Natural killer cell (primary cell): ENCODE data around the gene GNAI3. TPM values are rescaled to one million over a fixed set of nuclear protein-coding genes. Genes with fewer than 3 reads are reported as not detected.

Experiments
- ATAC-seq, 3 donors: fragments of 150-1000 bp in 2 of 3; fragments of 200-7000 bp in 1 of 3; cut with Tn5 transposase; 1 replicate in 1 of 3; 2 replicates in 2 of 3; pipeline ENCODE4 v1.10.0; 2021; ENCODE audit warnings: mild to moderate bottlenecking in 2 of 3, moderate library complexity in 2 of 3
- DNase-seq, 2 donors: peaks; one replicate each; pipeline versions ENCODE4 v3.0.0 to v3.0.0-alpha.2; 2013 to 2021; ENCODE audit warnings: mixed read lengths in 1 of 2
- H3K27ac ChIP-seq: one replicate; pipeline ENCODE4 v1.5.1; 2013; ENCODE audit warnings: mild to moderate bottlenecking, low read length
- H3K27me3 ChIP-seq: one replicate; pipeline ENCODE4 v1.6.1; 2013; ENCODE audit warnings: low read length; ENCODE audit not compliant: control insufficient read depth, insufficient read depth
- H3K36me3 ChIP-seq: one replicate; pipeline ENCODE4 v1.6.1; 2013; ENCODE audit warnings: low read length; ENCODE audit not compliant: control insufficient read depth, insufficient read depth
- H3K4me1 ChIP-seq: one replicate; pipeline ENCODE4 v1.6.1; 2013; ENCODE audit warnings: low read length; ENCODE audit not compliant: control insufficient read depth, insufficient read depth
- H3K4me3 ChIP-seq: one replicate; pipeline ENCODE4 v1.5.1; 2013; ENCODE audit warnings: low read length
- H3K9me3 ChIP-seq: one replicate; pipeline ENCODE4 v1.6.1; 2013; ENCODE audit warnings: low read length; ENCODE audit not compliant: control insufficient read depth, insufficient read depth
- H3K27ac Mint-ChIP-seq, 2 donors: one replicate each; pipeline ENCODE4 v1.8.0; 2022; ENCODE audit warnings: mild to moderate bottlenecking in 2 of 2, mixed read lengths in 2 of 2, moderate library complexity in 1 of 2
- H3K27me3 Mint-ChIP-seq, 2 donors: one replicate each; pipeline ENCODE4 v1.8.0; 2022; ENCODE audit warnings: low read depth in 2 of 2, mixed read lengths in 2 of 2
- H3K36me3 Mint-ChIP-seq: one replicate; pipeline ENCODE4 v1.8.0; 2022; ENCODE audit warnings: mixed read lengths
- H3K4me1 Mint-ChIP-seq, 2 donors: one replicate each; pipeline ENCODE4 v1.8.0; 2022; ENCODE audit warnings: mixed read lengths in 2 of 2
- H3K4me3 Mint-ChIP-seq: one replicate; pipeline ENCODE4 v1.8.0; 2022; ENCODE audit warnings: mild to moderate bottlenecking, moderate library complexity, mixed read lengths
- H3K9me3 Mint-ChIP-seq, 2 donors: one replicate each; pipeline ENCODE4 v1.8.0; 2022; ENCODE audit warnings: mixed read lengths in 2 of 2
- CTCF ChIP-seq: fragments of 200-600 bp; IDR thresholded peaks from one replicate; pipeline ENCODE4 v1.8.0; 2022; ENCODE audit warnings: antibody characterized with exemption
- WGBS: methylation state at CpG from one replicate; pipeline ENCODE4 v1.1.7; 2013; ENCODE audit warnings: missing lambda C conversion rate; ENCODE audit not compliant: insufficient coverage; 5-methylcytosine and 5-hydroxymethylcytosine counted together
- intact Hi-C: fragments of 100-400 bp; cut with micrococcal nuclease; formaldehyde crosslinking; loops from one replicate; pipeline ENCODE4 v1.14.2; 2022
- total RNA-seq, 4 donors: library from RNA; stranded (reverse); fragments of 120-200 nt in 1 of 4; gene quantifications; one replicate each; pipeline versions ENCODE4 v1.2.3 to v1.2.4, GENCODE V29; 2013 to 2022

The GNAI3 gene
- total RNA-seq, 3 donors from 2014 or later (not counting 1 experiment from before 2014, with no cell fraction given) = 6.1 to 7.6 (median 6.9) TPM

- TF ChIP-seq CTCF = no peak
- Histone ChIP-seq H3K4me3 (no peak overlapping the region), H3K4me1 (peaks cover 6% of the 10 kb centered on the region), H3K36me3 (no peaks in the 10 kb centered on the region), H3K27ac (no peak overlapping the region), H3K27me3 (no peaks in the 10 kb centered on the region), H3K9me3 (no peaks in the 10 kb centered on the region)
- intact Hi-C loops = no loop called here
- no peak overlapping the region for H3K4me3 Mint-ChIP-seq
- 81% methylated on average over 14 of the region's 14 CpGs for WGBS
- DNase-seq (no peak), ATAC-seq (no peak)
- peaks cover 8 to 9% of the 10 kb centered on the region in 2 donors for H3K27me3 Mint-ChIP-seq
- no peaks in the 10 kb centered on the region for H3K9me3 Mint-ChIP-seq
- H3K27ac Mint-ChIP-seq = no peak overlapping the region
- peaks cover 2 to 9% of the 10 kb centered on the region in 2 donors for H3K4me1 Mint-ChIP-seq
- H3K36me3 Mint-ChIP-seq = no peaks in the 10 kb centered on the region
Measured at GRCh38 chr1:109527098-109527811, 21.2 kb upstream of the GNAI3 start.

GRCh38 chr1:109527846-109528695 lies 20.3 kb upstream of the GNAI3 start:
- Histone ChIP-seq H3K36me3 (no peaks in the 10 kb centered on the region), H3K9me3 (no peaks in the 10 kb centered on the region), H3K4me1 (peaks cover 14% of the 10 kb centered on the region), H3K27ac (no peak overlapping the region), H3K4me3 (no peak overlapping the region), H3K27me3 (no peaks in the 10 kb centered on the region)
- Mint-ChIP-seq H3K27ac (no peak overlapping the region), H3K4me1 (peaks cover 7 to 16% of the 10 kb centered on the region in 2 donors), H3K9me3 (no peaks in the 10 kb centered on the region), H3K27me3 (peaks cover 1 to 4% of the 10 kb centered on the region in 2 donors), H3K36me3 (no peaks in the 10 kb centered on the region), H3K4me3 (no peak overlapping the region)
- no peak for DNase-seq
- no peak for TF ChIP-seq CTCF
- WGBS = 86% methylated on average over 9 of the region's 9 CpGs
- intact Hi-C loops = no loop called here
- no peak for ATAC-seq

- Histone ChIP-seq H3K4me1 (peaks cover 14% of the 10 kb centered on the region), H3K9me3 (no peaks in the 10 kb centered on the region), H3K36me3 (no peaks in the 10 kb centered on the region), H3K27me3 (no peaks in the 10 kb centered on the region), H3K4me3 (no peak overlapping the region), H3K27ac (no peak overlapping the region)
- 98% methylated on average over 3 of the region's 3 CpGs for whole genome bisulfite sequencing
- Mint-ChIP-seq H3K4me1 (peaks cover 7 to 16% of the 10 kb centered on the region in 2 donors), H3K36me3 (no peaks in the 10 kb centered on the region), H3K27me3 (peaks cover 0 to 4% of the 10 kb centered on the region in 2 donors), H3K9me3 (no peaks in the 10 kb centered on the region), H3K4me3 (no peak overlapping the region), H3K27ac (no peak overlapping the region)
- no peak for TF ChIP-seq CTCF
- no peak for ATAC-seq
- intact Hi-C loops = no loop called here
- no peak for DNase-seq
Measured at GRCh38 chr1:109528712-109529111, 19.7 kb upstream of the GNAI3 start.
